Activated naive CD4-positive, alpha-beta T cell treated with anti-CD3 and anti-CD28 coated beads for 36 hours (primary cell): ENCODE results near the gene STARD9. TPM values are rescaled to one million over a fixed set of nuclear protein-coding genes. Genes with fewer than 3 reads are reported as not detected.
A peak's percentile ranks its signal among the peaks of the same experiment; 100 is the strongest.

ENCODE experiments used
- CTCF ChIA-PET: fragments of 350-600 bp; sonication (Branson Sonifier 250); formaldehyde crosslinking; loops from one replicate; lab custom pipeline; 2021; ENCODE audit warnings: antibody characterized with exemption; lab: Charles Lee
- DNase-seq: peaks from one replicate; pipeline ENCODE4 v3.0.0-alpha.2; 2020
- H3K27ac Mint-ChIP-seq: one replicate; pipeline ENCODE4 v1.8.0; 2021; ENCODE audit warnings: mild to moderate bottlenecking, mixed read lengths
- H3K27me3 Mint-ChIP-seq: one replicate; pipeline ENCODE4 v1.8.0; 2021; ENCODE audit warnings: low read depth, mixed read lengths
- H3K36me3 Mint-ChIP-seq: one replicate; pipeline ENCODE4 v1.8.0; 2021; ENCODE audit warnings: low read depth, mixed read lengths
- H3K4me1 Mint-ChIP-seq: one replicate; pipeline ENCODE4 v1.8.0; 2021; ENCODE audit warnings: low read depth, mixed read lengths
- H3K4me3 Mint-ChIP-seq: one replicate; pipeline ENCODE4 v1.8.0; 2021; ENCODE audit warnings: mild to moderate bottlenecking, moderate library complexity, mixed read lengths
- H3K9me3 Mint-ChIP-seq: one replicate; pipeline ENCODE4 v1.8.0; 2021; ENCODE audit warnings: mixed read lengths
- intact Hi-C: fragments of 100-400 bp; cut with micrococcal nuclease; formaldehyde crosslinking; loops from one replicate; pipeline ENCODE4 v1.15.1; 2023
- total RNA-seq, 2 experiments: library from RNA; stranded (reverse); gene quantifications; one replicate each; pipeline ENCODE4 v1.2.3, GENCODE V29; 2021

The STARD9 gene
- total RNA-seq, 2 experiments from 2014 or later = 1.9 to 2.5 TPM

GRCh38 chr15:42612367-42612912, 37.0 kb downstream of the STARD9 start:
- CTCF ChIA-PET = no interaction called here
- no peaks in the 10 kb centered on the region for H3K27me3 Mint-ChIP-seq
- no peaks in the 10 kb centered on the region for H3K9me3 Mint-ChIP-seq
- H3K4me1 Mint-ChIP-seq = peaks cover 19% of the 10 kb centered on the region
- no peak overlapping the region for H3K4me3 Mint-ChIP-seq
- intact Hi-C loops = no loop called here
- no peak overlapping the region for H3K27ac Mint-ChIP-seq
- H3K36me3 Mint-ChIP-seq = no peaks in the 10 kb centered on the region
- DNase-seq = no peak

- CTCF ChIA-PET = interaction anchor here (0.6 kb wide), 1 partner anchor 9 kb away, joined by 3 read pairs; no protein-coding TSS in a partner anchor
These were observed 40.7 kb downstream of the STARD9 start for GRCh38 chr15:42616107-42616506.

DNA sequence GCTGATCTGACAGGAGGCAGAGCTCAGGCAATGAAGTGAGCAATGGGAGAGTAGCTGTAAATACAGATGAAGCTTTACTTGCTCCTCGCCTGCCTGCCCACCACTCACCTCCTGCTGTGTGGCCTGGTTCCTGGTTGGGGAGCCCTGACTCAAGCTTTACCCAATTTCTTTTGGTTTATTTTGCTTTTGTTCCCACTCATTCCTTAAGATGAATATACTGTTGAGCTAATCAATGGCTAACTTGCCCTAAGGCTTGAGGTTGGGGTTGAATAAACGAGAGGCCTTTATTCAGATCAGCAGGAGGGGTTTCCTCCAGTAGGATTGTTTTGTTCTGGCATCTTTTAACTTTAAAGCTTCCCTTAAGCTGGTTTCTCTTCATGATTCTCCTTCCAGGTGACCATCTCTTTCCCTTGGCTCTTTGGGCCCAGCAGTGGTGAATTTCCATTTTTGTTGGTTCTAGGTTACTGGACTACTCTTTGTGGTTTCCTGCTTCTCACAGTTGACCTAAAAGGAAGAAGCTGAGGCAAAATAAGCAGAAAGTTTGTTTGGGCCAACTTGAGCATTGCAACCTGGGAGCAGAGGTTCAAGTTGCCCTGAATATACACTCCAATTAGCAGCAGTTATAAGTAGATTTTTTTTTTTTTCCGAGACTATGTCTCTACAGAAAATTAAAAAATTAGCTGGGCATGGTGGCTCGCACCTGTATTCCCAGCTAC, 44.4 kb downstream of the STARD9 start:
- no peaks in the 10 kb centered on the region for H3K9me3 Mint-ChIP-seq
- H3K27ac Mint-ChIP-seq = no peak overlapping the region
- H3K4me1 Mint-ChIP-seq = no peaks in the 10 kb centered on the region
- no peak overlapping the region for H3K4me3 Mint-ChIP-seq
- no peaks in the 10 kb centered on the region for H3K27me3 Mint-ChIP-seq
- H3K36me3 Mint-ChIP-seq = no peaks in the 10 kb centered on the region
- no peak for DNase-seq
- CTCF ChIA-PET = no interaction called here
- intact Hi-C loops = no loop called here

More at GRCh38 chr15:42616107-42616506, 40.7 kb downstream of the STARD9 start:
- Mint-ChIP-seq H3K4me3 (no peak overlapping the region), H3K27ac (no peak overlapping the region), H3K36me3 (no peaks in the 10 kb centered on the region), H3K4me1 (no peaks in the 10 kb centered on the region), H3K9me3 (no peaks in the 10 kb centered on the region), H3K27me3 (no peaks in the 10 kb centered on the region)
- intact Hi-C loops = no loop called here
- DNase-seq = no peak

DNA sequence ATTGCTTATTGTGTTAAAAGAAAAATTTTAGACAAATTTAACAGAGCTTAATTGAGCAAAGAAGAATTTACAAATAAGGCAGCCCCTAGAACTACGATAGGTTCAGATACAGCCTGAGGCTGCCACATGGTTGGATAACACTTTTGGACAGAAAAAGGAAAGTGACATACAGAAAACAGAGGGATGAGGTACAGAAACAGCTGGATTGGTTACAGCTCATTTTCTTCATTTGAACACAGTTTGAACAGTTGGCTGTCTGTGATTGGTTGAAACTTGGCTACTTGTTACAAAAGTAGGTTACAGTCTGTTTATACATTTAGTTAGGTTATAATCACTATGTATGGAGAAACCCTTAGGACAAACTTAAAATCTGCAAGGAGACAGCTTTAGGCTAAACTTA, 46.0 kb downstream of the STARD9 start:
- no peak for DNase-seq
- no peak overlapping the region for H3K27ac Mint-ChIP-seq
- no peaks in the 10 kb centered on the region for H3K36me3 Mint-ChIP-seq
- intact Hi-C loops = no loop called here
- H3K4me3 Mint-ChIP-seq = no peak overlapping the region
- no peaks in the 10 kb centered on the region for H3K9me3 Mint-ChIP-seq
- H3K4me1 Mint-ChIP-seq = no peaks in the 10 kb centered on the region
- CTCF ChIA-PET = no interaction called here
- H3K27me3 Mint-ChIP-seq = no peaks in the 10 kb centered on the region

DNA sequence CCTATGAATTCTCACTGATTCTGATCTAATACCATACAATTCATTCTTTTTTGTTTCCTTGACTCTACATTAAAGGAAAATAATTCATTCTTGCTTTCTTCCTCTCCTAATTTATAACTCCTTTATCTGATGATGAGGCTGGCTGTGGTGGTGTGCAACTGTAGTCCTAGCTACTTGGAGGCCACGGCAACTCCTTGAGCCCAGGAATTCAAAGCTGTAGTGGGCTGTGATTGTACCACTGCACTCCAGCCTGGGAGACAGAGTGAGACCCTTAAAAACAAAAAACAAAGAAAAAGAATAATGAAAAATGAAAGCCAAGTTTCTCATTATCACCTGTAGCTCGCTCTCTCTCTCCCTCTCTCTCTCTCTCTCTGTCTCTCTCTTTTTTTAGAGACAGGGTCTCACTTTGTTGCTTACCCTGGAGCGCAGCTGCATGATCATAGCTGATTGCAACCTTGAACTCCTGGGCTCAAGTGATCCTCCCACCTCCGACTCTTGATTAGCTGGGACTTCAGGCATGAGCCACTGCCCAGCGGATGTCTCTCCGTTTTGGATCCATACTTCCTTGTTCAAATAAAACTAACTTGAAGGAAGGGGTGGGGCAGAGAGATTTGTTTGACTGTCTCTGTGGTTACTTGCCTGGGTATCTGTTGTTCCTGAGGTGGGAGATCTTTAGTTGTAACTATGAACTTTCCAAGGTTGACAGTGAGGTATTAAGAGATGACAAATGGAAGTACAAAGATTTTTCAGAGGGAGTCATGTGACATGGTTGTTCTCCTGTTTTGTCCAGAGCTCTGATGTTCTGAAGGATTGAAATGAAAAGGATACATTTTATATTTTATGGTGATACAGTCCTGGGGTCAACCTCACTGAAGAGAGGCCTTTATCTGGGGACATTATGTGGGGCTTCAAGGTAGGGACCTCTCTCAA, 46.9 kb downstream of the STARD9 start:
- Mint-ChIP-seq H3K27me3 (no peaks in the 10 kb centered on the region), H3K27ac (no peak overlapping the region)
- CTCF ChIA-PET = interaction anchor here (0.6 kb wide), 1 partner anchor 154 kb away, joined by 3 read pairs; no protein-coding TSS in a partner anchor

GRCh38 chr15:42623951-42624350, 48.5 kb downstream of the STARD9 start:
- no peaks in the 10 kb centered on the region for H3K9me3 Mint-ChIP-seq
- DNase-seq = no peak
- H3K4me1 Mint-ChIP-seq = no peaks in the 10 kb centered on the region
- CTCF ChIA-PET = no interaction called here
- H3K27ac Mint-ChIP-seq = no peak overlapping the region
- H3K27me3 Mint-ChIP-seq = no peaks in the 10 kb centered on the region
- no peaks in the 10 kb centered on the region for H3K36me3 Mint-ChIP-seq
- intact Hi-C loops = no loop called here
- H3K4me3 Mint-ChIP-seq = no peak overlapping the region

More for the DNA sequence above, 46.9 kb downstream of the STARD9 start:
- no peaks in the 10 kb centered on the region for H3K9me3 Mint-ChIP-seq
- no peaks in the 10 kb centered on the region for H3K36me3 Mint-ChIP-seq
- no peak for DNase-seq
- H3K4me1 Mint-ChIP-seq = no peaks in the 10 kb centered on the region
- H3K4me3 Mint-ChIP-seq = no peak overlapping the region
- intact Hi-C loops = no loop called here

GRCh38 chr15:42627485-42627884, 52.1 kb downstream of the STARD9 start:
- H3K4me1 Mint-ChIP-seq = no peaks in the 10 kb centered on the region
- no peak overlapping the region for H3K27ac Mint-ChIP-seq
- intact Hi-C loops = no loop called here
- DNase-seq = no peak
- no peaks in the 10 kb centered on the region for H3K27me3 Mint-ChIP-seq
- CTCF ChIA-PET = no interaction called here
- H3K9me3 Mint-ChIP-seq = no peaks in the 10 kb centered on the region
- H3K4me3 Mint-ChIP-seq = no peak overlapping the region
- H3K36me3 Mint-ChIP-seq = no peaks in the 10 kb centered on the region

- no peak overlapping the region for H3K4me3 Mint-ChIP-seq
- intact Hi-C loops = no loop called here
- no peaks in the 10 kb centered on the region for H3K4me1 Mint-ChIP-seq
- no peaks in the 10 kb centered on the region for H3K36me3 Mint-ChIP-seq
- no peak overlapping the region for H3K27ac Mint-ChIP-seq
- CTCF ChIA-PET = no interaction called here
- no peaks in the 10 kb centered on the region for H3K9me3 Mint-ChIP-seq
- no peak for DNase-seq
- H3K27me3 Mint-ChIP-seq = no peaks in the 10 kb centered on the region
These were observed 53.4 kb downstream of the STARD9 start for GRCh38 chr15:42628761-42629160.

DNA sequence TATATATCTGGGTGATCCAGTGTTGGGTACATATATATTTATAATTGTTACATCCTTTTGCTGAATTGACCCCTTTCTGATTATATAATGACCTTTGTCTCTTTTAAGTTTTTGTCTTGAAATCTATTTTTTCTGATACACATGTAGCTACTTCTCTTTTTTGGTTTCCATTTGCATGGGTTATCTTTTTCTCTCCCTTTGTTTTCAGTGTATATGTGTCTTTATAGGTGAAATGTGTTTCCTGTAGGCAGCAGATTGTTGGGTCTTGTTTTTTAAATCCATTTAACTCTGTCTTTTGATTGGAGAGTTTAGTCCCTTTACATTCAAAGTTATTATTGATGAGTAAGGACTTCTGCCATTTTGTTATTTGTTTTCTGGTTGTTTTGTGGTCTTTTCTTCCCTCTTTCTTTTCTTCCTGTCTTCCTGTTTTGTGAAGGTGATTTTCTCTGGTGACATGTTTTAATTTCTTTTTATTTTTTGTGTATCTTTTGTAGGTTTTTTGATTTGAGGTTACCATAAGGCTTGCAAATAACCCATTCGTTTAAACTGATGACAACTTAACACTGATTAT, 56.8 kb downstream of the STARD9 start:
- H3K4me3 Mint-ChIP-seq = no peak overlapping the region
- DNase-seq = no peak
- no peaks in the 10 kb centered on the region for H3K4me1 Mint-ChIP-seq
- no peaks in the 10 kb centered on the region for H3K27me3 Mint-ChIP-seq
- no peaks in the 10 kb centered on the region for H3K36me3 Mint-ChIP-seq
- H3K27ac Mint-ChIP-seq = no peak overlapping the region
- no peaks in the 10 kb centered on the region for H3K9me3 Mint-ChIP-seq
- intact Hi-C loops = no loop called here
- CTCF ChIA-PET = no interaction called here

- Mint-ChIP-seq H3K9me3 (no peaks in the 10 kb centered on the region), H3K4me3 (no peak overlapping the region), H3K27ac (no peak overlapping the region), H3K36me3 (no peaks in the 10 kb centered on the region), H3K27me3 (no peaks in the 10 kb centered on the region), H3K4me1 (no peaks in the 10 kb centered on the region)
- DNase-seq = no peak
- intact Hi-C loops = no loop called here
- CTCF ChIA-PET = interaction anchor here (0.6 kb wide), 1 partner anchor 187 kb away, joined by 3 read pairs; no protein-coding TSS in a partner anchor
These were observed 64.7 kb downstream of the STARD9 start for GRCh38 chr15:42640109-42640508.

GRCh38 chr15:42650208-42651066, 75.0 kb downstream of the STARD9 start:
- intact Hi-C loops = loop anchor here (1.0 to 5.0 kb wide), 6 partner anchors 70 to 513 kb away; partner anchors contain the start of genes STARD9 and ZNF106
- CTCF ChIA-PET = interaction anchor here (0.7 to 1.0 kb wide), 2 partner anchors 8 to 148 kb away, joined by 3 to 4 read pairs; no protein-coding TSS in a partner anchor
- H3K4me3 Mint-ChIP-seq = no peak overlapping the region
- no peak overlapping the region for H3K27ac Mint-ChIP-seq
- H3K4me1 Mint-ChIP-seq = no peaks in the 10 kb centered on the region
- H3K9me3 Mint-ChIP-seq = no peaks in the 10 kb centered on the region
- no peaks in the 10 kb centered on the region for H3K36me3 Mint-ChIP-seq
- H3K27me3 Mint-ChIP-seq = no peaks in the 10 kb centered on the region
- peak; percentile 84 for DNase-seq
